Left colon (tissue), 2 donors: ENCODE measurements around the gene ANAPC2. TPM values are rescaled to one million over a fixed set of nuclear protein-coding genes. Genes with fewer than 3 reads are reported as not detected.
"Not testable (repeated sequence)": the region's sequence is repeated elsewhere in the genome, so short reads cannot be mapped to it uniquely, and the experiment has no call there.

Source experiments
- ATAC-seq: fragments of 200-7000 bp; cut with Tn5 transposase; one replicate; pipeline ENCODE4 v1.9.1; 2020; ENCODE audit warnings: mild to moderate bottlenecking, moderate library complexity
- DNase-seq, 2 donors: peaks; one replicate each; pipeline ENCODE4 v3.0.0-alpha.2; 2020
- intact Hi-C, 2 donors: fragments of 100-400 bp; cut with DNase I in 1 of 2; cut with micrococcal nuclease in 1 of 2; formaldehyde crosslinking; loops; one replicate each; pipeline versions ENCODE4 v1.11.2 to v1.14.0; 2022; cut with DNase I, micrococcal nuclease
- total RNA-seq, 2 donors: library from RNA; stranded (reverse); fragmentation: NEBNext Ultra II Directional; extraction: Animal tissue kit (Norgen Biotek cat#: 25700); gene quantifications; one replicate each; pipeline ENCODE4 v1.2.1, GENCODE V29; 2021
- donor health status: DM: no; HTN: no; CAD: no.
- donor health status: DM: yes; HTN: yes; CAD: no.

Gene ANAPC2
- total RNA-seq, 2 donors from 2014 or later: 50.6 to 64.1 TPM

GRCh38 chr9:137146527-137146918 lies 41.8 kb downstream of the ANAPC2 start:
- DNase-seq (no peak), ATAC-seq (no peak)
- intact Hi-C loops: no loop called here

GRCh38 chr9:137145731-137146526 lies 42.4 kb downstream of the ANAPC2 start:
- DNase-seq (no peak), ATAC-seq (no peak)
- intact Hi-C loops: no loop called here

- intact Hi-C loops: loop anchor here in 1 of 2 donors (5.0 kb wide), 1 partner anchor 49 kb away; no protein-coding TSS in a partner anchor
- ATAC-seq: no peak
- DNase-seq: no peak
Measured at GRCh38 chr9:137143459-137143858, 44.9 kb downstream of the ANAPC2 start.

GRCh38 chr9:137141976-137142936 lies 46.1 kb downstream of the ANAPC2 start:
- ATAC-seq: no peak
- DNase-seq: no peak
- intact Hi-C loops: loop anchor here in 1 of 2 donors (5.0 kb wide), 1 partner anchor 50 kb away; no protein-coding TSS in a partner anchor

GRCh38 chr9:137141050-137141810 lies 47.1 kb downstream of the ANAPC2 start:
- DNase-seq (no peak), ATAC-seq (no peak)
- intact Hi-C loops: loop anchor here in 1 of 2 donors (5.0 kb wide), 1 partner anchor 51 kb away; no protein-coding TSS in a partner anchor

- DNase-seq (no peak), ATAC-seq (no peak)
- intact Hi-C loops: loop anchor here in 1 of 2 donors (5.0 kb wide), 1 partner anchor 52 kb away; no protein-coding TSS in a partner anchor
Measured at GRCh38 chr9:137140151-137141012, 48.0 kb downstream of the ANAPC2 start.

GRCh38 chr9:137139468-137140150 lies 48.8 kb downstream of the ANAPC2 start:
- ATAC-seq (no peak), DNase-seq (no peak)
- intact Hi-C loops: loop anchor here in 1 of 2 donors (5.0 kb wide), 1 partner anchor 53 kb away; no protein-coding TSS in a partner anchor

GRCh38 chr9:137138722-137139467 lies 49.5 kb downstream of the ANAPC2 start, which contains the start of gene GRIN1:
TSS of gene GRIN1 (plus strand) at chr9:137139154. CDS start at chr9:137139487, 333 bp downstream.
- intact Hi-C loops: no loop called here
- DNase-seq (no peak), ATAC-seq (peak; percentile 39)

- DNase-seq (no peak), ATAC-seq (no peak)
- intact Hi-C loops: no loop called here
Measured at GRCh38 chr9:137138058-137138721, 50.2 kb downstream of the ANAPC2 start.

- DNase-seq: no peak
- intact Hi-C loops: no loop called here
- ATAC-seq: no peak
Measured at GRCh38 chr9:137136881-137137607, 51.3 kb downstream of the ANAPC2 start.

- DNase-seq (peak in 1 of 2 donors; percentile 49), ATAC-seq (peak; percentile 94)
- intact Hi-C loops: no loop called here
Measured at GRCh38 chr9:137136261-137136880, 52.0 kb downstream of the ANAPC2 start.

- ATAC-seq, DNase-seq, intact Hi-C loops: not testable (repeated sequence)
Measured at GRCh38 chr9:137135154-137135553, 53.2 kb downstream of the ANAPC2 start.

- no peak for ATAC-seq
Measured at GRCh38 chr9:137134191-137134590, 54.2 kb downstream of the ANAPC2 start.

GRCh38 chr9:137130176-137130755 lies 58.1 kb downstream of the ANAPC2 start:
- ATAC-seq: no peak
- DNase-seq: no peak
- intact Hi-C loops: no loop called here

More at GRCh38 chr9:137134191-137134590, 54.2 kb downstream of the ANAPC2 start:
- no peak for DNase-seq
- intact Hi-C loops: no loop called here
